ENCODE results near the gene C2CD3.
"Not testable (repeated sequence)": the region's sequence is repeated elsewhere in the genome, so short reads cannot be mapped to it uniquely, and the experiment has no call there.

The C2CD3 gene

DNA sequence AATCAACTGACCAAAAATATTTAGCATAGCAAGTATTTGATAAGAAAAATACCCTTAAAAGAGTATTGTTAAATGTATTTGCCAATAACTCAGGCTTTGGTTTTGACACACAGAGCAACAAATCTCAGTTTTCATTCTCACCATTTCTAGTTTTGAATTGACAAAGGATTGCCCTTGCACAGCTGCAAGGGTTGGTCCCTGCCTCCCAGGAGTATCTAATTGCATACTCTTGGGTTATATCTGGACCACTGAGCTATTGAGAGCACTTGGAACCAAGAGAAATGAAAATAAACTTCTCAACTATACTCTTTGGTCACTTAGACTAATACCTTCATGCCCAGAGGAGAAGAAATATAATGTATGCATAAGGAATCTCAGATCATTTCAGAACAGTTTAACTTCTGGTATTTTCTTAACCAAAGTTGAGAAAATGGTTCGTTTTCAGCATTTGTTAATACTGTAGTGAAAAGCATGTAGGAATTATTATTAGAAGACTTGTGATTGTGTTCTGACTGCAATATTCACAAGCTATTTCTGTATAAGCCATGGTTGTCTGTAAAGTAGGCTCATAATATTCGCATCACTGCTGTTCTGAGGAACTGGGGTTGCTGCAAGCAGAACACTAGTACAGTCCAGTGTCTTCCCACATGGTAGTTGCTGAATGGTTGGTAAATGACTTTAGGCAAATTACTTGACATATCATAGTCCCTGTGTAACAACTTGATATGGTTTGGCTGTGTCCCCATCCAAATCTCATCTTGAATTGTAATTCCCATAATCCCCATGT is 7.9 kb downstream of the C2CD3 start:
- no peak for DNase-seq (ENCODE audit: low read depth)

DNA sequence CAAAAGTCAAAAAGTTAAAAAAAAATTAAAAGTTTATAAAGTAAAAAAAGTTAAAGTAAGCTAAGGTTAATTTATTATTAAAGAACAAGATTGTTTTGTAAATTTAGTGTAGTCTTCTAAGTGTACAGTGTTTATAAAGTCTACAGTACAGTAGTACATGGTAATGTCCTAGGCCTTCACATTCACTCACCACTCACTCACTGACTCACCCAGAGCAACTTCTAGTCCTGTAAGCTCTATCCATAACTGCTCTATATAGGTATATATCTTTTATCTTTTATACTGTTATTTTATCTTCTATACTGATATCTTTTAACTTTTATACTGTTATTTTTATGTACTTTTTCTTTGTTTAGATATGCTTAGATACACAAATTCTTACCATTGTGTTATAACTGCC is 11.2 kb downstream of the C2CD3 start:
- no peak for DNase-seq (ENCODE audit: low read depth)

- no peak for DNase-seq (ENCODE audit: low read depth)
These were observed 13.6 kb downstream of the C2CD3 start for GRCh38 chr11:74157169-74157568.

DNA sequence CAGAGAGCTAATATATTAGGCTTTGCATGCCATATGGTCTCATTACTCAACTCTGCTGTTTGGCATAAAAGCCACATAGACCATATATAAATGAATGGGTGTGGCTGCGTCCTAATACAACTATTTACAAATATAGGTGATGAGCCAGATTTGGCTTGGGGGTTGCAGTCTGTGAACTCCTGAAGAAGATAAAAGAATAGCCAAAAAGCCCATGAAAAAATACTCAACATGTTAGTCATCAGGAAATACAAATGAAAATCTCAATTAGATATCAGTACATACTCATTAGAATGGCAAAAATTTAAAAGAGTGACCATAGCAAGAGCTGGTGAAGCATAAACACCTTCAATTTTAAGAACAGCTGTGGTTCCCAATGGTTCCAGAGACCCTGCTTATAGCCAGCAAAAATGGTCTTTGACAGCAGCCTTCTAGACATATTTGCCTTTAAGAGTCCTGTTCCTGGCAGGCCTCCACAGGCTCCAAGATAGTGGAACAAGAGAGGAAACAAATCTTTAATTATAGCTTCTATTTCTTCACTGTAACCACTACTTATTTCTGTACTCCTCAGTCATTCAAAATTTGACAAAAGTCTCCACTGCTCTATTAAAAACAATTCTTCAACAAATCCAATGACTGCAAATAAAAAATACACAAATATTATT is 16.1 kb downstream of the C2CD3 start:
- DNase-seq (ENCODE audit: low read depth) = no peak

GRCh38 chr11:74153224-74153623 is 17.6 kb downstream of the C2CD3 start:
- DNase-seq (ENCODE audit: low read depth) = no peak

DNA sequence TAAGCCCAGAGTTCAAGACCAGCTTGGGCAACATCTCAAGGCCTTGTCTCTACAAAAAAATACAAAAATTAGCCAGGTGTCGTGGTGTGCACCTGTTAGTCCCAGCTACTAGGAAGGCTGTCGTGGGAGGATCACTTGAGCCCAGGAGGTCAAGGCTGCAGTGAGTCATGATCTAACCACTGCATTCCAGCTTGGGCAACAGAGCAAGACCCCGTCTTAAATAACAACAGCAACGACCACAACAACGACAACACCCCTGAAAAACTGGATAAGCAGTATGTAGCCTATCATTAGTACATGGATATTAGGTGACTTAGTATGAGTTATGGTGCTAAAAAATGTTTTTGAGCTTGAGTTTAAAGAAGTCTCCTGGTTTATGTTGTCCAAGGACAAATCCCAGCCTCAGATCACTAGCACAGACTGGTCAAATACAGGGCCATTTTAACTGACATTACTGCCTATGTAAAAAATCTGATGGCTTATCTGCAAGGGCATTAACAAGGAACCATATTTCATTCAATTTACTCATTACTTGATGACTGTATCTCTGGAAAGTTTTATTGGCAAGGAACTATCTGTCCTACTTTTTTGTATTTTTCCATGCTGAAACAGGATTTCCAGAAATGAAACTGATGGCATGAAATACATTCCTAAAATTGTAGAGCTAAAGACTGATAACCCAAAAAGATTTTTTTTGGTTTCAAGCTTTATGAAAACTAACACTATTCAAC is 23.4 kb downstream of the C2CD3 start:
- DNase-seq (ENCODE audit: low read depth) = peak; percentile 24

GRCh38 chr11:74144592-74144991 is 26.2 kb downstream of the C2CD3 start:
- DNase-seq (ENCODE audit: low read depth) = no peak

GRCh38 chr11:74142624-74143023 is 28.2 kb downstream of the C2CD3 start:
- no peak for DNase-seq (ENCODE audit: low read depth)

DNA sequence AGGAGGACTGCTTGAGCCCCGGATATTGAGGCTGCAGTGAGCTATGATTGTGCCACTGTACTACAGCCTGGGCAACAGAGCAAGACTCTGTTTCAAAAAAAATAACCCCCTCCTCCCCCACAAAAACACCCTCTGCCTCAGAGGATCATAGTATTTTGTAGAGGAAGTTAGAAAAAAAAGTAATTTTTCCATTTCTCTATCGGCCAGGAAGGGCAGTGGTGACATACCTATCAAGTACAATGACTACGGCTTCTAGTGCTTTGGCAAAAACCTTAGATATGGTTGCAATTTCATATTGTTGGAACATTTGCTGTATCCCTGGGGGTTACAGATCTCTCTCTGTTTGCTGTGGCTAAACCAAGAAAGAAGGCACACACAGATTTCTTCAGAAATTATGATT is 28.9 kb downstream of the C2CD3 start:
- DNase-seq (ENCODE audit: low read depth) = no peak

DNA sequence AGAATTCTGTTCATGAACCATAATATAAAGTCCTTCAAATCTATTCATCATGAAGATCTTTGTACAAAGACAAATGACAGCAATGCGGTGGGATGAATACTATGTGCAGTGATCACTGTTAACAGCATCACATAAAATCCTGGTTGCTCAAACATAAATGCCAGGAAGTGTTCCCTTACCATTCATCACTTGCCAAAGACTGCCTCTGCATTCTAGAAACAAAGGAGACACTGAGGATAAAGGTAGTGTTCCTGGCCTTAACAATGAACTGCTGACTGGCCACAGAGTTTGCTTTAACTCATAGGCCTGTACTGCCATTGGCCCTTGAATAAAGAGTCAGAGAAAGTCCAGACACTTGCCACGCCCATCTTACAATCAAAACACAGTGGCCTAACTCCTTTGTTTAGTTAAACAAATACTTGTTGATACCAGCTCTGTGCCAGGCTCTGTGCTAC is 29.5 kb downstream of the C2CD3 start:
- DNase-seq (ENCODE audit: low read depth) = no peak

GRCh38 chr11:74139919-74140431 is 30.8 kb downstream of the C2CD3 start:
- not testable (repeated sequence) for DNase-seq (ENCODE audit: low read depth)

DNA sequence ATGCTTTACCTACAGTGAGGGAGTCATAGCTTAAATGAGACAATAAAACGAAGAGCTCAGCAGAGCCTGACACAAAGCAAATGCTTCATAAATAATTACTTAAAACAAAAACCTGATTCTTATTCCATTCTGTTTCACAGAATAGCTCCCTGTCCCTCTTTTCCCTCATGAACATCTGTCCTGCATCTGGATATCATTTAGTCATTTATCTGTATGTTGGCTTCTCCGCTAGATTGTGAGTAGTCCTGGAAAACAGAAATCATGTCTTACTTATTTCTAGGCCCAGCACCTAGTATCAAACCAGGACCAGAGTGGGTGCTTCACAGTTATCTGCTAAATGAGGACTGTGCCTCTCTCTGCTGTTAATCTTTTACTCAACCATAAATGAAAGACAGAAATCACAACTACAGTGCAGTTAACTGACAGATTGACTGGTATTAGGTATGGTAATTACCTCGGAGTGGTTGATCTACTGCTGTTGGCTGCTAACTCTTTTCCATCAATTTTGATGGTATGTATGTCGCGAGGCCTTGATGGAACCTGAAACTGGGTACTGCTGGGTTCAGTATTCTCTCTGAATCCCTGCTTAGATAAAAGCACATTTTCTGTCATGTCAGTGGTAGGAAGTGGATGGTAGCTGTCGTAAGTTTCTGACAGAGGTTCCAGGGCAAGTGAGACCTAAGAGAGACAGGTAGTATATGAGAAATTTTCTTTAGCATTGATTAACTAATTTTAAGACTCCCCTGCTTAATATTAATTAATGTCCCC is 31.5 kb downstream of the C2CD3 start:
- DNase-seq (ENCODE audit: low read depth) = peak; percentile 18

- peak; percentile 94 for DNase-seq (ENCODE audit: low read depth)
These were observed 32.2 kb downstream of the C2CD3 start for GRCh38 chr11:74138572-74138971.

DNA sequence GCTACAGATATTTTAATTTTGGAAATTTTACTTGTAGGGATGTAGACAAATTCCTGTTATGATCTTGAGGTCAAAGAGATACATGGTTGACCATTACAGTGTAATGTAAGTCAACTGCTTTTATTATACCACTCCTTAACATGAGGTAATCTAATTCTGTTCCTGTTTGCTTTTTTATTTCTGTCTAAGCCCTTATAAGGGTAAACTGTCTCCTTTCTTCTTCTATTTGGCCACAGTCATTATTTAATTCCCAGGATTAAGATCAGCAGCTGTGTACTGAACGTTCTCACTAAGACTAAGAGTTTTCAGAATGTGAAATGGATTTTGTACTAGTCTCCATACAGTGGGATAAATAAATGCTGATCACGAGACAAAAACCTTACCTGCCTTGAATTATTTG is 32.8 kb downstream of the C2CD3 start:
- no peak for DNase-seq (ENCODE audit: low read depth)

DNA sequence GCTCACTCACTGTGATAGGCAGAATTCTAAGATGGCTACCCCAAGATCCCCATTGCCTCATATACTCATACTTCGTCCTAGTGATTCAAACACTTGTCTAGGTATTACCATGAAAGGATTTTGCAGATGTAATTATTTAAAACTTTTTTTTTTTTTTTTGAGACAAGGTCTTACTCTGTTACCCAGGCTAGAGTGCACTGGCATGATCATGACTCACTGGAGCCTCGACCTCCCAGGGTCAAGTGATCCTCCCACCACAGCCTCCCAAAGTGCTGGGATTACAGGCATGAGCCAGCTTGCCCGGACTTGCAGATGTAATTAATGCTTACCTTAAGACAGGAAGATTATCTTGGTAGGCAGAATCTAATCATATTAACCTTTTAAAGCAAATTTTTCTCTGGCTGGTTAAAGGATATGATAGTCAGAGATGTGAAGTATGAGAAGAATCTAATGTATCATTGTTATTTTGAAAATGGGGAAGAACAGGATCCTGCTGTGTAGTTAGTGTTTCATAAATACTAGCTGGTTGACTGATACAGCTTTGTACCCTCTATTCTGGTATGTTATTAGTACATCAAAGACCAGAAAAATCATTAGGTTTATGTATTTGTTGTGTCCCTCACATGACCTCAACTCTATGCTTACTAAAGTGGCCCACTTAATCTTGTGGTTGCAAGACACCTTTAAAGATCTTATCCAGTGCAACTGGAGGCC is 35.5 kb downstream of the C2CD3 start:
- DNase-seq (ENCODE audit: low read depth) = peak; percentile 6

DNA sequence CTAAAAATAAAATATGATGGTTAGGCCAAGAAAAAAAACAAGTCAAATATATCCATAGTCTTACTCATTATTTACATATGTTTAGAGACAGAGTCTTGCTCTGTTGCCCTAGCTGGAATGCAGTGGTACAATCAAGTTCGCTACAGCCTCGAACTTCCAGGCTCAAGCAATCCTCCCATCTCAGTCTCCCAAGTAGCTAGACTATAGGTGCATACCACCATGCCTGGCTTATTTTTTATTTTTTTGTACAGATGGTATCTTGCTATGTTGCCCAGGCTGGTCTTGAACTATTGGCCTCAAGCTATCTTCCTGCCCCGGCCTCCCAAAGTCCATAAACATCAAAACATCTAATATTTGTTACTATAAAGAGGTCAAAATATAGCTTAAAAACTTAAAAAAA is 36.1 kb downstream of the C2CD3 start:
- DNase-seq (ENCODE audit: low read depth) = no peak

DNA sequence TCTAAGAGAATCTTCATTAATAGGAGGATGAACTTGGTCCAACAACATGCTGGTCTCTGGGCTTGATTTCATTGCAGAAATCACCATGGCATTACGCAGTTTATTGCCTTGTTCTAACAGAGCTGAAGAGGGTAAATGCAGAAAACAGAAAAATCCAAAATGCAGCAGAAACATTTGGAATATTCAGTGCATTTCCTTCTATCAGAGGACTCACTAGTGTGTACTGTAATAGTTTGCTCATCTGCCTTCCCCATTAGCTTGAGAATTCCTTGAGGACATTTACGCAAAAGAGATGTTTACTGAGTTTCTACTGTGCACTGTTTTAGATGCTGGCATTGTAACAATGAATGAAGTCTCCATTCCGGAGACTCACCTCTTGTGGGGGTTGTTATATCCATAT is 37.4 kb downstream of the C2CD3 start:
- no peak for DNase-seq (ENCODE audit: low read depth)

- no peak for DNase-seq (ENCODE audit: low read depth)
These were observed 38.0 kb downstream of the C2CD3 start for GRCh38 chr11:74132833-74133232.

DNA sequence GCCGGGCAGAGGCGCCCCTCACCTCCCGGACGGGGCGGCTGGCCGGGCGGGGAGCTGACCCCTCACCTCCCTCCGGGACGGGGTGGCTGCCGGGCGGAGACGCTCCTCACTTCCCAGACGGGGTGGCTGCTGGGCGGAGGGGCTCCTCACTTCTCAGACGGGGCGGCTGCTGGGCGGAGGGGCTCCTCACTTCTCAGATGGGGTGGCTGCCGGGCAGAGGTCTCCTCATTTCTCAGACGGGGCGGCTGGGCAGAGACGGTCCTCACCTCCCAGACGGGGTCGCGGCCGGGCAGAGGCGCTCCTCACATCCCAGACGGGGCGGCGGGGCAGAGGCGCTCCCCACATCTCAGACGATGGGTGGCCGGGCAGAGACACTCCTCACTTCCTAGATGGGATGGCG is 41.7 kb downstream of the C2CD3 start:
- not testable (repeated sequence) for DNase-seq (ENCODE audit: low read depth)

DNA sequence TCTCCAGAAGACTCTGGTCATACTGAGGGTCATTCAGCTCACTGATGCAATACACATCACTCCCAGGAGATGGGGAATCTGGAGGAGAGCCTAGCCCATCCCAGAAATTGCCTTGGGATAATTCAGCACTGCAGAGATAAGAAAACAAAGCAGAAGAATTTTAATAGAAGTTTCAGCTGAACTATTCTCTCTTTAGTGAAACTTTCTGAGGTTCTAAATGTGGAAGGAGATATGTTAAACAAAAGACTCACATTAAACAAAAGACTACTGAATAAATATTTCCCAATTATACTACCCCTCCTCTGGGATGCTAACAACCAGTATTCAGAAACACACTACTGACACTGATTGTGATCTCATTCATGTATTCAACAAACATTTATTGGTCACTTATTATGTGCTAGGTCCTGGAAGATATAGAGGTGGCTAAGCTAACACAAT is 47.8 kb downstream of the C2CD3 start:
- DNase-seq (ENCODE audit: low read depth) = no peak

DNA sequence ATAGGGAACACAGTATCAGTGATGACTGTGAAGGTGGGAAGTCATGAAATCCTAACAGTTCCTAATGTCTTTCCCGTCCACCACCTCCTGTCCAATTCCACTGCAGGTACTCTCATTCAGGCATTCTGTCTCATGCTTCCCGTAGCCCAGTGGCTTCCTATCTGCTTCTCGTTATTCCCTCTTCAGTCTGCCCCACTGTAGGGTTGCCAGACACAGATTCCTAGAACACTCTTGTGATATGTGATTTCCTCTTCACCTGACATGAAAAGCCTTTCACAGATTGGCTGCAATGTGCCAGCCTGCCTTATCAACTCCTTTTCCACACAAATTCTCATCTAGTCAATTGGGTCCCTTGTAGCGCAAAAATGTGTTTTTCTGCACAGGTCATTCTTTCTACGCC is 49.0 kb downstream of the C2CD3 start:
- no peak for DNase-seq (ENCODE audit: low read depth)

Data from fibroblast of gingiva (primary cell).